PC-9 (cell line): ENCODE results near the gene C11orf65. TPM values are rescaled to one million over a fixed set of nuclear protein-coding genes. Genes with fewer than 3 reads are reported as not detected.

Experiments used
- BruUV-seq: library from RNA; stranded (reverse); fragments of 400-500 nt; replicated peaks from 2 replicates; lab custom pipeline; 2021; lab: Mats Ljungman, UMichigan
- CTCF ChIA-PET: fragments of 300-600 bp; sonication (Branson Sonifier 250); formaldehyde crosslinking; loops from one replicate; lab custom pipeline; 2022; ENCODE audit warnings: antibody characterized with exemption; lab: Charles Lee
- POLR2A ChIA-PET: fragments of 300-600 bp; sonication (Branson Sonifier 250); formaldehyde crosslinking; loops from one replicate; lab custom pipeline; 2022; ENCODE audit warnings: antibody characterized with exemption; ENCODE audit not compliant: unreplicated experiment; lab: Charles Lee
- DNase-seq, 2 experiments: peaks; one replicate each; pipeline versions ENCODE4 v3.0.0 to v3.0.0-alpha.2; 2015 to 2022; ENCODE audit warnings: mixed read lengths in 1 of 2
- H2AFZ ChIP-seq: fragments of 200-600 bp; sonication (generic); 2 replicates; pipeline ENCODE4 v1.8.1; 2017; ENCODE audit warnings: antibody characterized with exemption
- H3F3A ChIP-seq: fragments of 200-600 bp; sonication (generic); 2 replicates; pipeline ENCODE4 v1.8.1; 2017; ENCODE audit warnings: antibody characterized with exemption, mild to moderate bottlenecking, low read depth; ENCODE audit not compliant: insufficient read depth
- H3K27ac ChIP-seq: fragments of 200-600 bp; sonication (generic); 2 replicates; pipeline ENCODE4 v1.6.1; 2016; ENCODE audit warnings: mixed run types
- H3K27me3 ChIP-seq: fragments of 200-600 bp; sonication (generic); 2 replicates; pipeline ENCODE4 v1.6.1; 2016; ENCODE audit warnings: low read depth, mixed run types; ENCODE audit not compliant: insufficient read depth
- H3K36me3 ChIP-seq: fragments of 200-600 bp; sonication (generic); 2 replicates; pipeline ENCODE4 v1.6.1; 2016; ENCODE audit warnings: low read depth, mixed run types
- H3K4me1 ChIP-seq: fragments of 200-600 bp; sonication (generic); replicated peaks from 2 replicates; pipeline ENCODE4 v1.6.1; 2016; ENCODE audit warnings: mixed run types; ENCODE audit not compliant: insufficient read depth
- H3K4me2 ChIP-seq: fragments of 200-600 bp; sonication (generic); 2 replicates; pipeline ENCODE4 v1.6.1; 2017; ENCODE audit warnings: mixed run types
- H3K4me3 ChIP-seq: fragments of 200-600 bp; sonication (generic); 2 replicates; pipeline ENCODE4 v1.6.1; 2016; ENCODE audit warnings: mixed run types
- H3K79me2 ChIP-seq: fragments of 200-600 bp; sonication (generic); 2 replicates; pipeline ENCODE4 v1.6.1; 2017; ENCODE audit warnings: low read depth, mixed run types
- H3K9me2 ChIP-seq: fragments of 200-600 bp; sonication (generic); 2 replicates; pipeline ENCODE4 v1.8.1; 2017; ENCODE audit warnings: mild to moderate bottlenecking; ENCODE audit not compliant: insufficient read depth
- H3K9me3 ChIP-seq: fragments of 200-600 bp; sonication (generic); 2 replicates; pipeline ENCODE4 v1.8.1; 2016; ENCODE audit warnings: low read depth; ENCODE audit not compliant: insufficient read depth
- H4K20me1 ChIP-seq: fragments of 200-600 bp; sonication (generic); 2 replicates; pipeline ENCODE4 v1.8.1; 2017; ENCODE audit not compliant: insufficient read depth
- EZH2 ChIP-seq: fragments of 200-600 bp; sonication (generic); IDR thresholded peaks from 2 replicates; pipeline ENCODE4 v1.8.0; 2017; ENCODE audit warnings: antibody characterized with exemption, low read depth
- intact Hi-C: fragments of 100-400 bp; cut with micrococcal nuclease; formaldehyde crosslinking; loops from one replicate; pipeline ENCODE4 v1.10.0; 2022; ENCODE audit not compliant: unreplicated experiment
- total RNA-seq: library from RNA; stranded (reverse); gene quantifications from 2 replicates; pipeline ENCODE4 v1.2.3, GENCODE V29; 2021
- TF ChIP-seq, protein P1 (sequence below): fragments of 200-600 bp; sonication (generic); conservative IDR thresholded peaks from 2 replicates; pipeline ENCODE4 v1.6.1; 2017; ENCODE audit warnings: mixed run types, antibody characterized with exemption, mild to moderate bottlenecking, moderate library complexity

The C11orf65 gene
- total RNA-seq, 1 experiment from 2014 or later, result 1.7 TPM

DNA sequence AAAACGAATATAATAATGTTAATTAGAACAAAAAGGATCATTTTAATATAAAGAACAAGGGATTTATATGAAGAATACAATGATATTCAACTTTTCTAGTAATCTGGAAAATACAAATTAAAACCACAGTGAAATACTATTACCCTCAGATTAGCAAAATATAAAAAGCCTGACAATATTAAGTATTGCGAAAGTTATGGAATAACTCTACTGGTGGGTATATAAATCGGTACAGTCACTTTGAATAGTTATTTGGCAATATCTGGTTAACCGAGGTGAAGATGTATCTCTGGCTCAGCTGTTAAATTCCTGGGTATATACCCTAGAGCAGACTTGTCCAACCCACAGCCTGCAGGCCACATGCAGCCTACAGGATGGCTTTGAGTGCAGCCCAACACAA is 125.7 kb downstream of the C11orf65 start:
- no peaks in the 10 kb centered on the region for H3K27me3 ChIP-seq
- DNase-seq, result no peak
- H3K36me3 ChIP-seq, result peaks cover 10% of the 10 kb centered on the region; the same call in 1 of the 2 replicates
- no peak overlapping the region for H2AFZ ChIP-seq
- BruUV-seq, result TSS peak; percentile 15
- H3K9me3 ChIP-seq, result no peaks in the 10 kb centered on the region
- intact Hi-C loops, result no loop called here
- peaks cover 25% of the 10 kb centered on the region for H3F3A ChIP-seq
- H4K20me1 ChIP-seq, result no peaks in the 10 kb centered on the region
- no peaks in the 10 kb centered on the region for H3K9me2 ChIP-seq
- peak overlapping the region; percentile 42 for H3K27ac ChIP-seq
- peak overlapping the region; percentile 45 for H3K4me2 ChIP-seq
- ChIA-PET POLR2A (no interaction called here), CTCF (no interaction called here)
- TF ChIP-seq, protein P1, sequence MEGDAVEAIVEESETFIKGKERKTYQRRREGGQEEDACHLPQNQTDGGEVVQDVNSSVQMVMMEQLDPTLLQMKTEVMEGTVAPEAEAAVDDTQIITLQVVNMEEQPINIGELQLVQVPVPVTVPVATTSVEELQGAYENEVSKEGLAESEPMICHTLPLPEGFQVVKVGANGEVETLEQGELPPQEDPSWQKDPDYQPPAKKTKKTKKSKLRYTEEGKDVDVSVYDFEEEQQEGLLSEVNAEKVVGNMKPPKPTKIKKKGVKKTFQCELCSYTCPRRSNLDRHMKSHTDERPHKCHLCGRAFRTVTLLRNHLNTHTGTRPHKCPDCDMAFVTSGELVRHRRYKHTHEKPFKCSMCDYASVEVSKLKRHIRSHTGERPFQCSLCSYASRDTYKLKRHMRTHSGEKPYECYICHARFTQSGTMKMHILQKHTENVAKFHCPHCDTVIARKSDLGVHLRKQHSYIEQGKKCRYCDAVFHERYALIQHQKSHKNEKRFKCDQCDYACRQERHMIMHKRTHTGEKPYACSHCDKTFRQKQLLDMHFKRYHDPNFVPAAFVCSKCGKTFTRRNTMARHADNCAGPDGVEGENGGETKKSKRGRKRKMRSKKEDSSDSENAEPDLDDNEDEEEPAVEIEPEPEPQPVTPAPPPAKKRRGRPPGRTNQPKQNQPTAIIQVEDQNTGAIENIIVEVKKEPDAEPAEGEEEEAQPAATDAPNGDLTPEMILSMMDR, result no peak
- no peak for TF ChIP-seq EZH2
- H3K4me3 ChIP-seq, result no peak overlapping the region
- H3K79me2 ChIP-seq, result no peaks in the 10 kb centered on the region
- peaks cover 41% of the 10 kb centered on the region for H3K4me1 ChIP-seq

DNA sequence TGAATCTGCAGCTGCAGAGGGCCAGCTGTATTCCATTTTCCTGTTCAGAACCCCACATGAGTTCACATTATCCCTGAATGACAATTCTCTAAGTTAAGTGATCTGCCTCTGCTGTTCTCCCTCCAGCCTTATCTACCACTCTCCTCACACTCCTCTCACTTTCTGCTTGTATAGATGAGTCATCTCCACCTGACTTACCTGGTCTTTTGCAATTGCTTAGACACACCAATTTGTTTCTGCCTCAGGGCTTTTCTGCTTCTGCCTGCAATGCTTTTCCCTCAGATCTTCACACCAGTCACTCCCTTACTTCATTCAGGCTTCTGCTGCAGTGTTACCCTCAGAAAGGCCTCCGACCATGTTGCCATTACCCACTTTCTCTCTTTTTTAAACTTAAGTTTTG is 126.4 kb downstream of the C11orf65 start:
- POLR2A ChIA-PET, result no interaction called here
- Histone ChIP-seq H3K36me3 (peaks cover 7% of the 10 kb centered on the region; the same call in 1 of the 2 replicates), H3K27me3 (no peaks in the 10 kb centered on the region), H3K4me3 (no peak overlapping the region), H3F3A (peaks cover 25% of the 10 kb centered on the region), H3K27ac (peak overlapping the region; percentile 42), H3K9me2 (no peaks in the 10 kb centered on the region), H2AFZ (no peak overlapping the region), H3K79me2 (no peaks in the 10 kb centered on the region), H3K4me1 (peaks cover 41% of the 10 kb centered on the region), H3K9me3 (no peaks in the 10 kb centered on the region), H3K4me2 (peak overlapping the region; percentile 45), H4K20me1 (no peaks in the 10 kb centered on the region)
- CTCF ChIA-PET, result no interaction called here
- intact Hi-C loops, result no loop called here
- no TSS peak for BruUV-seq
- DNase-seq, result peak; percentile 51 to 95
- TF ChIP-seq EZH2, result no peak
- TF ChIP-seq, protein P1, result no peak

DNA sequence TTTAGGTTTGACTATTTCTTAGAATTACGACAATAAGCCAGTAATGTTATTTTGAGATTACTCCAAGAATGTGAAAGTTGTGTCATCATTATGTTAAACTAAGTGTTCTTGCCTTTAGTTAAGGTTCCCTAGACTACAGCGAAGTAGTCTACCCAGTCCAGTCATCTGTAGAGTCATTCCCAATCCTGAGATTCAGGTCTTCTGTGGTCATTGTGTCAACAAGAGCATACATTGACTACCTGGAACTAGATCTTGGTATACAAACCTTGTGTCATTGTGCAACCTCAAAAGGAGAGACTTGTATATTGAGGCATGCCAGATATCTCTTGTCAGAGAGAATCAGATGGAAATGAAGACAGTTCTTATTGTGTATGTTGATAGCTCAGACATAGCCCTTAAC is 128.6 kb downstream of the C11orf65 start:
- TF ChIP-seq EZH2, result no peak
- TF ChIP-seq, protein P1, result no peak
- DNase-seq, result peak in 1 of 2 experiments; percentile 96
- POLR2A ChIA-PET, result no interaction called here
- H2AFZ ChIP-seq, result no peak overlapping the region
- peaks cover 41% of the 10 kb centered on the region for H3K4me1 ChIP-seq
- H3K9me2 ChIP-seq, result no peaks in the 10 kb centered on the region
- no peak overlapping the region for H3K4me2 ChIP-seq
- CTCF ChIA-PET, result no interaction called here
- H3K27me3 ChIP-seq, result no peaks in the 10 kb centered on the region
- no peaks in the 10 kb centered on the region for H3K79me2 ChIP-seq
- BruUV-seq, result no TSS peak
- peak overlapping the region; percentile 33; the same call in 1 of the 2 replicates for H3K27ac ChIP-seq
- intact Hi-C loops, result no loop called here
- H3K9me3 ChIP-seq, result no peaks in the 10 kb centered on the region
- H3F3A ChIP-seq, result peaks cover 25% of the 10 kb centered on the region
- H3K4me3 ChIP-seq, result no peak overlapping the region
- H4K20me1 ChIP-seq, result no peaks in the 10 kb centered on the region
- peaks cover 22% of the 10 kb centered on the region for H3K36me3 ChIP-seq
